Measurements from ENCODE around the gene PLA2G5. TPM values are rescaled to one million over a fixed set of nuclear protein-coding genes. Genes with fewer than 3 reads are reported as not detected.

The PLA2G5 gene
- total RNA-seq, 1 donor from 2014 or later: not detected

GRCh38 chr1:20117236-20117635, 47.2 kb downstream of the PLA2G5 start:
- H3K27ac Mint-ChIP-seq (ENCODE audit: unreplicated experiment): no peak overlapping the region
- H3K36me3 Mint-ChIP-seq (ENCODE audit: low read depth, unreplicated experiment): peaks cover 2% of the 10 kb centered on the region
- TF ChIP-seq CTCF (IDR thresholded peaks at IDR 0.05; ENCODE audit: insufficient read depth, low read depth, low read length): no peak
- no peak for TF ChIP-seq EZH2 (IDR thresholded peaks at IDR 0.05; ENCODE audit: insufficient read depth, low read length)

GRCh38 chr1:20119347-20119746, 49.4 kb downstream of the PLA2G5 start, which contains the start of gene PLA2G2D:
TSS of gene PLA2G2D (minus strand) at chr1:20119536. CDS start at chr1:20119498, 38 bp downstream.
- no peaks in the 10 kb centered on the region for H3K36me3 Mint-ChIP-seq (ENCODE audit: low read depth, unreplicated experiment)
- Histone ChIP-seq H3K27me3 (ENCODE audit: insufficient read depth, low read length) (peaks cover 17% of the 10 kb centered on the region), H2AFZ (ENCODE audit: low read depth, low read length) (no peak within 1 kb of the TSS), H3K27ac (ENCODE audit: low read depth, low read length) (no peak within 1 kb of the TSS), H3K9ac (ENCODE audit: low read length) (no peak within 1 kb of the TSS), H3K36me3 (ENCODE audit: insufficient read depth, low read length) (no peaks in the 10 kb centered on the region), H3K79me2 (ENCODE audit: insufficient read depth, low read length) (no peaks in the 10 kb centered on the region), H3K4me1 (ENCODE audit: insufficient read depth, low read length) (peaks cover 4% of the 10 kb centered on the region), H4K20me1 (ENCODE audit: insufficient read depth, low read length) (no peaks in the 10 kb centered on the region), H3K9me3 (ENCODE audit: insufficient read depth, low read depth, low read length) (no peaks in the 10 kb centered on the region), H3K4me2 (ENCODE audit: low read length) (no peak within 1 kb of the TSS), H3K4me3 (ENCODE audit: insufficient read depth, low read depth, low read length) (no peak within 1 kb of the TSS)
- H3K27me3 Mint-ChIP-seq (ENCODE audit: low read depth, unreplicated experiment): peaks cover 36% of the 10 kb centered on the region
- H3K4me1 Mint-ChIP-seq (ENCODE audit: low read depth, unreplicated experiment): no peaks in the 10 kb centered on the region
- DNase-seq (ENCODE audit: low read depth) (no peak), FAIRE-seq (no peak)
- peaks cover 3% of the 10 kb centered on the region for H3K9me3 Mint-ChIP-seq (ENCODE audit: unreplicated experiment)
- no peak within 1 kb of the TSS for H3K4me3 Mint-ChIP-seq (ENCODE audit: unreplicated experiment)
- no peak within 1 kb of the TSS for H3K27ac Mint-ChIP-seq (ENCODE audit: unreplicated experiment)
- TF ChIP-seq CTCF (IDR thresholded peaks at IDR 0.05; ENCODE audit: insufficient read depth, low read depth, low read length) (no peak), EZH2 (IDR thresholded peaks at IDR 0.05; ENCODE audit: insufficient read depth, low read length) (no peak)

More at GRCh38 chr1:20117236-20117635, 47.2 kb downstream of the PLA2G5 start:
- Histone ChIP-seq H3K9ac (ENCODE audit: low read length) (no peak overlapping the region), H3K4me2 (ENCODE audit: low read length) (no peak overlapping the region), H3K79me2 (ENCODE audit: insufficient read depth, low read length) (no peaks in the 10 kb centered on the region), H3K9me3 (ENCODE audit: insufficient read depth, low read depth, low read length) (no peaks in the 10 kb centered on the region), H3K27me3 (ENCODE audit: insufficient read depth, low read length) (peaks cover 17% of the 10 kb centered on the region), H3K27ac (ENCODE audit: low read depth, low read length) (no peak overlapping the region), H3K4me3 (ENCODE audit: insufficient read depth, low read depth, low read length) (no peak overlapping the region), H3K36me3 (ENCODE audit: insufficient read depth, low read length) (no peaks in the 10 kb centered on the region), H4K20me1 (ENCODE audit: insufficient read depth, low read length) (no peaks in the 10 kb centered on the region), H2AFZ (ENCODE audit: low read depth, low read length) (no peak overlapping the region), H3K4me1 (ENCODE audit: insufficient read depth, low read length) (peaks cover under 1% of the 10 kb centered on the region)
- no peak for DNase-seq (ENCODE audit: low read depth)
- peaks cover 3% of the 10 kb centered on the region for H3K9me3 Mint-ChIP-seq (ENCODE audit: unreplicated experiment)
- H3K4me3 Mint-ChIP-seq (ENCODE audit: unreplicated experiment): no peak overlapping the region
- H3K4me1 Mint-ChIP-seq (ENCODE audit: low read depth, unreplicated experiment): no peaks in the 10 kb centered on the region
- peaks cover 47% of the 10 kb centered on the region for H3K27me3 Mint-ChIP-seq (ENCODE audit: low read depth, unreplicated experiment)
- FAIRE-seq: no peak

- Histone ChIP-seq H3K4me1 (ENCODE audit: insufficient read depth, low read length) (peaks cover 13% of the 10 kb centered on the region), H3K9me3 (ENCODE audit: insufficient read depth, low read depth, low read length) (no peaks in the 10 kb centered on the region), H3K27me3 (ENCODE audit: insufficient read depth, low read length) (peaks cover 17% of the 10 kb centered on the region), H3K36me3 (ENCODE audit: insufficient read depth, low read length) (no peaks in the 10 kb centered on the region), H3K4me3 (ENCODE audit: insufficient read depth, low read depth, low read length) (no peak overlapping the region), H3K4me2 (ENCODE audit: low read length) (no peak overlapping the region), H3K9ac (ENCODE audit: low read length) (no peak overlapping the region), H4K20me1 (ENCODE audit: insufficient read depth, low read length) (no peaks in the 10 kb centered on the region), H3K27ac (ENCODE audit: low read depth, low read length) (no peak overlapping the region), H3K79me2 (ENCODE audit: insufficient read depth, low read length) (no peaks in the 10 kb centered on the region), H2AFZ (ENCODE audit: low read depth, low read length) (no peak overlapping the region)
- Mint-ChIP-seq H3K36me3 (ENCODE audit: low read depth, unreplicated experiment) (no peaks in the 10 kb centered on the region), H3K27ac (ENCODE audit: unreplicated experiment) (no peak overlapping the region), H3K4me3 (ENCODE audit: unreplicated experiment) (no peak overlapping the region), H3K4me1 (ENCODE audit: low read depth, unreplicated experiment) (peaks cover 5% of the 10 kb centered on the region), H3K27me3 (ENCODE audit: low read depth, unreplicated experiment) (peaks cover 42% of the 10 kb centered on the region), H3K9me3 (ENCODE audit: unreplicated experiment) (peaks cover 6% of the 10 kb centered on the region)
- DNase-seq (ENCODE audit: low read depth) (no peak), FAIRE-seq (no peak)
- TF ChIP-seq EZH2 (IDR thresholded peaks at IDR 0.05; ENCODE audit: insufficient read depth, low read length) (no peak), CTCF (IDR thresholded peaks at IDR 0.05; ENCODE audit: insufficient read depth, low read depth, low read length) (no peak)
Observed at GRCh38 chr1:20120796-20121195, 50.8 kb downstream of the PLA2G5 start.

All from astrocyte (in vitro differentiated cells and primary cell).